HG03025 (cell line): ENCODE results near the gene ATXN7.

Experiments
- ATAC-seq: cut with Tn5 transposase; IDR thresholded peaks from one replicate; pipeline ENCODE4 v1.9.1; 2021; ENCODE audit warnings: mild to moderate bottlenecking, moderate library complexity; ENCODE audit not compliant: unreplicated experiment, low FRiP score

Gene ATXN7

GRCh38 chr3:63960048-63960711 lies 96.5 kb downstream of the ATXN7 start:
- no peak for ATAC-seq

DNA sequence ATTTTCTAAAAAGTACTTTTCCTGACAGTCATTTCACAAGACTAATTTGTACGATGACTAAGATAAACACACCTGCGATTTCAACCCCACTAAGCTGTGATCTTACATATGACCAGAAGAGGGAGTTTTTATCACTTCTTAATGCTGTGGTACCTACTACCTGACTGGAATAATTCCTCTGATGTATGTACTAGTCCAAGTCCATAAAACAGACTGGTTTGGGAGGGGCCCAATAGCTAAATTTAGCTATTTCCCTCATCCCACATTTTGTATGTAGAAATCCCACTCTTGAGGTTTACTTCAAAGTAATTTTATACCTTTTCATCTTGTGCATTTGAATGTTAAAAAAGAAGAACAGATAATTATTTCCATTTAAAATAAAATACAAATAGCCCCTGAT lies 98.2 kb downstream of the ATXN7 start:
- peak; percentile 71 for ATAC-seq

GRCh38 chr3:63963496-63963895 lies 99.8 kb downstream of the ATXN7 start:
- ATAC-seq, result no peak

DNA sequence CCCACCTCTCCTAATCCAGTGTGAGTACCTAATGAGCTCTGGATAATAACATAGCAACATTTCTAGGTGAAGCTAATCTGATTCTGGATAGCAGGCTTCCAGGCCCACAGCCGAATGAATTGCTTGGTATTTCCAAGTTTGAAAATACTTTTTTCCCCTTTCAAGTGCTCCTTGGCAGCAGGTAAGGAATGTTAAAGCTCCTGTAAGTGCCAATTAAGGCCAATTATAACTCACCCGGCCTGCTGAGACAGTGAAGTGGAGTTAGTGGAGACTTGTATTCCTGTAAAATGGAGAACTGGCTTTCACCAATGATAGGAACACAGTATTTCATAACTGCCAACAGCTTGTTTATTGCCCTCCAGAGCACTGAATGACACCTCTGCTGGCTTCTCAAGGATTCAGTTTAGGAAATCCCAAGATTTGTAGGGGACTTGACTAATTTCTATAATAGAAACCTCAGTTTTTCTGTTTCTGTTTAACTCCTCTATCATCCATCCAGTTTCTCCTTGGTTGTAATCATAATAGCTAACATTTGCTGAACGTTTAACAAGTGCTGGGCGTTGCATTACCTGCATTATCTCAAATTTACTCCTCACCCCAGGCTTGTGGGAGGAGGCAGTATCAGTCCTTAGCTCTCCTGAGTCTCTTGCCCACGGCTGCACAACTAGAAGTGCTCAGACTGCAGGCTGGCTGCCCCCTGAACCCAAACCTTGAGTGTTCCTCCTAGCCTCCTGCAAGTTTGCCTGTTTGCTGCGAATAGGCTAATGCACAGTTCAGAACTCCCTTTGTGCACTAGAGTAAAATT lies 101.2 kb downstream of the ATXN7 start:
- no peak for ATAC-seq

- no peak for ATAC-seq
Measured at GRCh38 chr3:63966007-63966406, 102.3 kb downstream of the ATXN7 start.

DNA sequence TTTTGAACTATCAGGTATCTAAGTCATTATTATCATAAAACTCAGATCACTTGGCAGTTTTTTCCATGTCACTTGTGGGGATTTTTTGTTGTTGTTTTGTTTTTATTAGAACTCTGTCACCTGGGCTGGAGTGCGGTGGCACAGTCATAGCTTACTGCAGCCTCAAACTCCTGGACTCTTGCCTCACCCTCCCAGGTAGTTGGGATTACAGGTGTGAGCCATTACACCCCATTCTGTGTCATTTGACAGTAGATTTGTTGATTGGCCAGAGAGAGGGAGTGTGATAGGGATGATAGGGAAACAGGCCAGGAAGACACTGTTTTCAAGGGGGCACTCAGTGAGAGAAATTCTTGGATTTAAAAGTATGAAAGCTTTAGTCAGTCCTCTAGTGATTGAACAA lies 103.2 kb downstream of the ATXN7 start:
- ATAC-seq, result no peak

DNA sequence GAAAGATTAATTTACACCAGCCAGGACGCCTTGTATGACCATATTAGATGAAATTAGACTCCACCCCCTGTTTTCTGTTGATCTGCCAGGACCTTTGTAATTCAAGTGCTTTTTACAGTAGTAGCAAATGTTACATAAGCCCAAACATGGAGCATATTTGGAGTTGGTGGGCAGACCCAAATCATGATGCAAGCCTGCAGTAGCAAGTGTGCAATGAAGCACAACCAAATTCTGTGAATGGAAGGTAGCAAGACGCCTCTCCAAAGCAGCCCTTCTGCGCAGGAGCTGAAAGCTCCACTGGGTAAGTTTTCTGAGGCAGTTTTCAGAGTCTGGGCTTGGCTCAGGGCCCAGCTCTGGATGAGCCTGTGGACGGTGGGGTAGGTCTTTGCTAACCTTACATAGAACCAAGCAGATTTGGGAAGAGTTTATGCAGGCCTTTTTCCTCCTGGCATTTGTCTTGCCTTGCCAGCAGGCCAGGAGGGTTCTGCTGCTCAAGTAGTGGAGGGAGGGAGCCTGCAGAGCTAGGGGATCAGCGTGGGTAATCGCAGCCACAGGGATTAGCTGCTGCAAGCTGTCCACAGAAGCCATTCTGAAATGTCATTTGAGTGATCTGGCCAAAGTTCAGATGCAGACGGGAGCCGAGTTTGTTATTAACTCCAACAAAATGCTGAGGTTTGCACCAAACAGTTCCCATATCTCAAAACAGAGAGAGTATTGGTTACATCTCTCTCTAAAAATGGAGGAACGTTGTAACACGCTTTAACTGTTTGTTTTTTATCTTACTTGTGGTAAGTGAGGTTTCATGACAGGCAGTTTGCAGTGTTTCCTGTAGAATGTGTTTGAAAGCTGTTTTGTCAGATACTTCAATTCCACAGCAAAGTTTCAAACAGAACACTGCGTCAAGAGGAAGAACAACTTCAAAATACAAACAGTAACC lies 104.3 kb downstream of the ATXN7 start:
- ATAC-seq, result peak; percentile 66

DNA sequence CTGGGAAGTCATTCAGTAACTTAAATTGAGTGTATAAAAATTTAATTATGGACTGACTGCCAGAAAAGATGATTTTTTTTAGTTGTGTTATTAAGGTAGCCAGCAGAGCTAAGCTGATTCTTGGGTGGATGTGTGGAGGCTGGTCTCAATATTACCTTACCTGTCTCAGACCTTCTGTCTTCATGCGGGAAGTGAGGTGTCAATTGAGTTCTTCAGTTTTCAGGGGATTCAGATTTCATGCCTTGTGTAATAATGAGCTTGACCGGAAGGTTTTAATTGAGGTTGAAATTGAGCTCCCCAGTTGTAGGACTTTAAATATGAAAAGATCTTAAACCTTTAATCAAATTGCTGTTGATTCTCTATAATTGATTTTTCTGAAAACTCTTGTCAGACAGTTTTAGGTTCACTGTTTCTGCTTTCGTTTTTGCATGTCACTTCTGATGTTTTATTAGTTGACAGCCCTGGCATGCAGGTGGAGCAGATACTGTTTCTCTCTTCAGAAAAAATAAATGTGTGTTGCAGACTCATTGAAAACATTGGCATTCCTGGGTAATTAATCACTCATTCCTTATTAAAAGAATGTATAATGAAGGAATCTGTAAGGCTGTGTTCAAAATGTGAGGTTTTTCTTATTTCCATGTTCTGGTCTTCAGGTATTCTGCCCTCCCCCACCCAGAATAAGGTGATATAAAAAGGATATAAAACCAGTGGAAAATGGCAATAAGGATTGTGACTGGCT lies 105.1 kb downstream of the ATXN7 start:
- ATAC-seq, result peak; percentile 13

GRCh38 chr3:63969876-63970275 lies 106.2 kb downstream of the ATXN7 start:
- no peak for ATAC-seq

DNA sequence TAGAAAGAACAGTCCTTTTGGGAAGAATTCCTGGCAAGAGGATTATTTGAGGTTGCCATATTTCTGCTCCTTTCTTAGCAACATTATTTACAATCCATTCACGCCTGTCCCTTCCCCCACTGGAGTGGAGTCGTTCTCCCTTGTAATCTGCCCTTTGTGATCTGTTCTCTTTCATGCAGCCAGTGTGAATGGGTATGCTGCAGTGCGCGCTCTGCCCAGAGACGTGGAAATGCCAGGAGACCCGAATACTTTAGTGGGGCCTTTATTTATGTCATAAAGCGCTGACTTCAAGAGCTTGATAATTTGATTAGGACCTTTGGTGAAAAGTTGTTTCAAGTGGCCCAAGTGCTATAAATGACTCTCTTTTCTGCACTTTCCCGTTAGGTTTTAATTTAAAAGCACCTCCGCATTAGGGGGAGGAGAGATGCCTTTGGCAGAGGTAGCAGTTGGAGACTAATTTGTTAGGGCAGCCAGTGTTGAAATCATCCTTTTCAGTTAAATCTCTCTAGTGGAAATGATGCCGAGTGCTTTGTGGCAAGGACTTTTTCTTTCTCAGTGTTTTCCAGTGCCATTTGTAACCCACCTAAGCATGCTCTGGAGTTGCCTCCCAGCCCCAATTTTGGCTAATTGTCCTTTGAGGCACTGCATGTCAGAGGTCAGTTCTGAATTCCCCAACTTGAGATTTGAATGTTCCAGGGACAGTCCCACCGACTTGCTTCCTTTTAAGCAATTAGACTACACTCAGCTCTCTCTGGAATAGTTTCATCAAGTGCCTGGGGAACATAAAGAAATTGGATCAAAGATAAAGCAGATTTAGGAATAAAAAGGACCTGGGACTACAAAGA lies 107.2 kb downstream of the ATXN7 start:
- ATAC-seq, result no peak

GRCh38 chr3:63972196-63972595 lies 108.5 kb downstream of the ATXN7 start:
- no peak for ATAC-seq

DNA sequence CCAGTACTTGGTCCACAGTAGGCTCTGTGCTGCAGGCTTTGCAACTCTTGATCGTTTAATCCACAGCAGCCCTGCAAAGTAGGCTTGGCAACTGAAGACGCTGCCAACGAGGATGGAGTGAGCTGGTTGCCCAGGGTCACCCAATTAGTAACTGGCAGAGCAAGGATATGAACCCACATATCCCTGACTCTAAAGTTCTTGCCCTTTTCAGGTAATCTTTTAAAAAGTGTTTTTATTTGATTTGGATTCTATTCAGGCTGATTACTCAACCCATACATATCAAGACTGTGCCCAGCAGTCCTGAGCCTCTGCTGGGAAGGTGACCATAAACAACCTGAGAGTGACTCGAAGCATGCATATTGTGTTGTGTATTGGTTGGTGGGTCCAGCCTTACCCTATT lies 109.3 kb downstream of the ATXN7 start:
- ATAC-seq, result no peak

- ATAC-seq, result no peak
Measured at GRCh38 chr3:63973406-63973805, 109.7 kb downstream of the ATXN7 start.

DNA sequence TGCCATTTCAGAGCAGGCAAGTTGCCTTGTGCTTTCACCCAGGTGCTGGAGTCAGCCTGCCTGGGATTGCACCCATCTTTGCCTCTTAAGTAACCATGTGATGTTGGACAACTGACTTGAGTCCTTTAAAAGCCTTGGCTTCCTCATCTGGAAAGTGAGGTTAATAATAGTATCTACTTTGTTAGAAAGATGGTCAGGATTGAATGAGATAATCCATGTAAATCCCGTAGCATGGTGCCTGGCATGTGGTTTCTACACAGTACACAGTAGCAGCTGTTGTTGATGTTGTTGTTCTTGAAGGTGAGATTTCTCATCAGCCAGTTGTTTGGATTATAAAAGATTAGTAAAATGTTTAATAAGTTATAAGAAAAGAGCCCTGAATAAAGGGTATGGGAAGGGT lies 110.8 kb downstream of the ATXN7 start:
- no peak for ATAC-seq

GRCh38 chr3:63975723-63976122 lies 112.1 kb downstream of the ATXN7 start:
- ATAC-seq, result no peak

DNA sequence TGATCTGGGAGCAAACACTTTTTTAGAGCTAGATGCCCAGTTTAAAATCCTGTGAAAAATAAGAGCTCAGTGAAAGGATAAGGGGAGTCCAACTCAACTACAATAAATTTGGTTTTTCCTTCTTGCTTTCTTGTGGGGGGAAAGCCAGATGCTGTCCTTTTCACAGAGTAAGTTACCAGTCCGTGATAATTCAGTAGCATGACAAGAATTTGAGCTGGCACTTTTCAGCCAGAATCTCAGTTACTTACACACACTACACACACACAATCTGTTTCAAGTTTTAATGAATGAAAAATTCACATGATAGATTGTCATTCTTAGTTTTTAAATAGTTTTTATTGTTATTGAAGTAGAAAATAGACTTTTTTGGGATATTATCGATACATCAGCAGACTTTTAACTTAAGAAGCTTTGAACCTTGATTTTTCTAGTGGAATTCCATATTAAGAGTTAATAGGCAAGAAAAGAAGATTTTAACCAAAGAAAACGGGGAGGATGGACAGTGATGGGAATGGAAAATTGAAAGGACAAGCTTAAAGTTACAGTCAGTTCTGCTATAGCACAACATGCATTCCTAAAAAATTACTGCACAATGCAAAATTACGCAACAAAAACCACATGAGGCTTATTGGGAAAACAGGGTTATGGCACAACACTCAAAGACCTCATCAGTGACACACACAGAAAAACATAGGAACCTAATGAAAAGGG lies 112.6 kb downstream of the ATXN7 start:
- ATAC-seq, result no peak

- ATAC-seq, result no peak
Measured at GRCh38 chr3:63976872-63977200, 113.2 kb downstream of the ATXN7 start.

- no peak for ATAC-seq
Measured at GRCh38 chr3:63977893-63978292, 114.2 kb downstream of the ATXN7 start.
